ENCODE measurements around the gene TEKTIP1. TPM values are rescaled to one million over a fixed set of nuclear protein-coding genes. Genes with fewer than 3 reads are reported as not detected.

TEKTIP1 gene
- total RNA-seq, 4 donors from 2014 or later, result 5.5 TPM; not detected in 3

GRCh38 chr19:3508771-3509535 lies 30.0 kb upstream of the TEKTIP1 start:
- no peak for TF ChIP-seq POLR2A (IDR thresholded peaks at IDR 0.05)
- TF ChIP-seq CTCF (IDR thresholded peaks at IDR 0.05), result no peak
- intact Hi-C loops (cut with DNase I; ENCODE audit: low total_unique reads), result no loop called here
- Histone ChIP-seq H3K36me3 (no peaks in the 10 kb centered on the region), H3K27me3 (no peaks in the 10 kb centered on the region), H3K9me3 (no peaks in the 10 kb centered on the region), H3K27ac (no peak overlapping the region), H3K4me3 (no peak overlapping the region), H3K4me1 (peaks cover 0 to 3% of the 10 kb centered on the region in 2 donors)
- DNase-seq, result no peak

GRCh38 chr19:3509566-3509989 lies 29.4 kb upstream of the TEKTIP1 start:
- Histone ChIP-seq H3K36me3 (no peaks in the 10 kb centered on the region), H3K27ac (no peak overlapping the region), H3K4me1 (peaks cover 0 to 3% of the 10 kb centered on the region in 2 donors), H3K4me3 (no peak overlapping the region), H3K9me3 (no peaks in the 10 kb centered on the region), H3K27me3 (no peaks in the 10 kb centered on the region)
- intact Hi-C loops (cut with DNase I; ENCODE audit: low total_unique reads), result no loop called here
- no peak for DNase-seq
- TF ChIP-seq POLR2A (IDR thresholded peaks at IDR 0.05), result no peak
- TF ChIP-seq CTCF (IDR thresholded peaks at IDR 0.05), result no peak

GRCh38 chr19:3510727-3511126 lies 28.2 kb upstream of the TEKTIP1 start:
- Histone ChIP-seq H3K4me1 (peaks cover 0 to 3% of the 10 kb centered on the region in 2 donors), H3K27ac (no peak overlapping the region), H3K27me3 (no peaks in the 10 kb centered on the region), H3K4me3 (no peak overlapping the region), H3K9me3 (no peaks in the 10 kb centered on the region), H3K36me3 (no peaks in the 10 kb centered on the region)
- no peak for DNase-seq
- TF ChIP-seq POLR2A (IDR thresholded peaks at IDR 0.05), result no peak
- no peak for TF ChIP-seq CTCF (IDR thresholded peaks at IDR 0.05)
- intact Hi-C loops (cut with DNase I; ENCODE audit: low total_unique reads), result no loop called here

- no peak for DNase-seq
- Histone ChIP-seq H3K36me3 (no peaks in the 10 kb centered on the region), H3K4me1 (peaks cover 0 to 3% of the 10 kb centered on the region in 2 donors), H3K9me3 (no peaks in the 10 kb centered on the region), H3K4me3 (no peak overlapping the region), H3K27ac (no peak overlapping the region), H3K27me3 (no peaks in the 10 kb centered on the region)
- TF ChIP-seq POLR2A (IDR thresholded peaks at IDR 0.05) (no peak), CTCF (IDR thresholded peaks at IDR 0.05) (no peak)
- intact Hi-C loops (cut with DNase I; ENCODE audit: low total_unique reads), result no loop called here
Measured at GRCh38 chr19:3511506-3512251, 27.3 kb upstream of the TEKTIP1 start.

Data from uterus (tissue), 4 donors.